ENCODE results near the gene SYT2. TPM values are rescaled to one million over a fixed set of nuclear protein-coding genes. Genes with fewer than 3 reads are reported as not detected.

SYT2 gene
- total and polyA plus RNA-seq, 3 donors from 2014 or later: 2.0 to 7.2 (median 2.1) TPM

GRCh38 chr1:202645097-202645476 is 65.2 kb downstream of the SYT2 start:
- no peak for DNase-seq
- Histone ChIP-seq H3K27ac (no peak overlapping the region), H3K36me3 (ENCODE audit: low read depth, missing control alignments) (no peaks in the 10 kb centered on the region), H3K4me1 (peaks cover 21% of the 10 kb centered on the region), H3K9me3 (no peaks in the 10 kb centered on the region), H3K4me3 (no peak overlapping the region), H3K27me3 (no peaks in the 10 kb centered on the region)
- WGBS, 2 donors: 64 to 71% methylated on average over 6 of the region's 6 CpGs
- intact Hi-C loops (cut with DNase I; ENCODE audit: low total_unique reads): no loop called here
- TF ChIP-seq POLR2A (IDR thresholded peaks at IDR 0.05) (no peak), CTCF (IDR thresholded peaks at IDR 0.05) (no peak)

GRCh38 chr1:202644219-202645096 is 65.8 kb downstream of the SYT2 start:
- 29 to 43% methylated on average over 15 to 22 of the region's 22 CpGs for WGBS, 2 donors
- Histone ChIP-seq H3K36me3 (ENCODE audit: low read depth, missing control alignments) (no peaks in the 10 kb centered on the region), H3K27ac (no peak overlapping the region), H3K4me3 (no peak overlapping the region), H3K27me3 (no peaks in the 10 kb centered on the region), H3K9me3 (no peaks in the 10 kb centered on the region), H3K4me1 (peaks cover 21% of the 10 kb centered on the region)
- TF ChIP-seq POLR2A (IDR thresholded peaks at IDR 0.05) (no peak), CTCF (IDR thresholded peaks at IDR 0.05) (no peak)
- intact Hi-C loops (cut with DNase I; ENCODE audit: low total_unique reads): no loop called here
- no peak for DNase-seq

- no peaks in the 10 kb centered on the region for H3K9me3 ChIP-seq
- peak overlapping the region; percentile 18 to 48 for H3K4me3 ChIP-seq
- no peaks in the 10 kb centered on the region for H3K27me3 ChIP-seq
- 0 to 1% methylated on average over 44 to 52 of the region's 55 CpGs for WGBS, 2 donors
- H3K36me3 ChIP-seq (ENCODE audit: low read depth, missing control alignments): no peaks in the 10 kb centered on the region
- no peak overlapping the region for H3K27ac ChIP-seq
- H3K4me1 ChIP-seq: peaks cover 21% of the 10 kb centered on the region
- TF ChIP-seq CTCF (IDR thresholded peaks at IDR 0.05): no peak
- TF ChIP-seq POLR2A (IDR thresholded peaks at IDR 0.05): no peak
- DNase-seq: peak; percentile 36
- intact Hi-C loops (cut with DNase I; ENCODE audit: low total_unique reads): no loop called here
These were observed 66.6 kb downstream of the SYT2 start for GRCh38 chr1:202643397-202644218.

GRCh38 chr1:202642619-202643291 is 67.5 kb downstream of the SYT2 start:
- H3K27ac ChIP-seq: no peak overlapping the region
- TF ChIP-seq CTCF (IDR thresholded peaks at IDR 0.05) (no peak), POLR2A (IDR thresholded peaks at IDR 0.05) (no peak)
- WGBS, 2 donors: 0 to 1% methylated on average over 8 to 58 of the region's 58 CpGs
- H3K36me3 ChIP-seq (ENCODE audit: low read depth, missing control alignments): no peaks in the 10 kb centered on the region
- no peak for DNase-seq
- intact Hi-C loops (cut with DNase I; ENCODE audit: low total_unique reads): no loop called here
- no peaks in the 10 kb centered on the region for H3K27me3 ChIP-seq
- no peaks in the 10 kb centered on the region for H3K9me3 ChIP-seq
- H3K4me1 ChIP-seq: peaks cover 21% of the 10 kb centered on the region
- H3K4me3 ChIP-seq: peak overlapping the region; percentile 18 to 48
